GM21528 (cell line): ENCODE data around the gene APP.
A peak's percentile ranks its signal among the peaks of the same experiment; 100 is the strongest.
"Not testable (repeated sequence)": the region's sequence is repeated elsewhere in the genome, so short reads cannot be mapped to it uniquely, and the experiment has no call there.

ENCODE experiments used
- ATAC-seq: cut with Tn5 transposase; IDR thresholded peaks from one replicate; pipeline ENCODE4 v1.9.1; 2021; ENCODE audit warnings: mild to moderate bottlenecking, moderate library complexity; ENCODE audit not compliant: unreplicated experiment, low FRiP score

Gene APP

GRCh38 chr21:26165331-26165730 lies 5.2 kb downstream of the APP start:
- ATAC-seq: no peak

- no peak for ATAC-seq
These were observed 6.3 kb downstream of the APP start for GRCh38 chr21:26164311-26164710.

GRCh38 chr21:26162081-26162480 lies 8.5 kb downstream of the APP start:
- ATAC-seq: no peak

- ATAC-seq: no peak
These were observed 10.7 kb downstream of the APP start for GRCh38 chr21:26159869-26160268.

- ATAC-seq: no peak
These were observed 12.8 kb downstream of the APP start for GRCh38 chr21:26157801-26158200.

GRCh38 chr21:26154753-26155152 lies 15.8 kb downstream of the APP start:
- ATAC-seq: no peak

GRCh38 chr21:26153758-26154157 lies 16.8 kb downstream of the APP start:
- no peak for ATAC-seq

GRCh38 chr21:26148840-26149354 lies 21.7 kb downstream of the APP start:
- no peak for ATAC-seq

GRCh38 chr21:26148071-26148839 lies 22.3 kb downstream of the APP start:
- no peak for ATAC-seq

- no peak for ATAC-seq
These were observed 23.0 kb downstream of the APP start for GRCh38 chr21:26147535-26147934.

- ATAC-seq: no peak
These were observed 23.9 kb downstream of the APP start for GRCh38 chr21:26146681-26147080.

GRCh38 chr21:26144031-26144430 lies 26.5 kb downstream of the APP start:
- no peak for ATAC-seq

GRCh38 chr21:26142363-26142762 lies 28.2 kb downstream of the APP start:
- no peak for ATAC-seq

- ATAC-seq: no peak
These were observed 29.6 kb downstream of the APP start for GRCh38 chr21:26140926-26141325.

- ATAC-seq: no peak
These were observed 30.4 kb downstream of the APP start for GRCh38 chr21:26140164-26140579.

- no peak for ATAC-seq
These were observed 31.8 kb downstream of the APP start for GRCh38 chr21:26138615-26139257.

- ATAC-seq: no peak
These were observed 33.0 kb downstream of the APP start for GRCh38 chr21:26137379-26138060.

GRCh38 chr21:26136671-26137070 lies 33.9 kb downstream of the APP start:
- ATAC-seq: peak; percentile 97

- ATAC-seq: no peak
These were observed 35.0 kb downstream of the APP start for GRCh38 chr21:26135520-26135919.

- no peak for ATAC-seq
These were observed 39.0 kb downstream of the APP start for GRCh38 chr21:26131554-26131953.

GRCh38 chr21:26131053-26131452 lies 39.5 kb downstream of the APP start:
- not testable (repeated sequence) for ATAC-seq
